Upper lobe of left lung (tissue), 4 donors: ENCODE results near the gene RAD50.

Experiments used
- CTCF ChIP-seq, 6 experiments: fragments of 450-650 bp in 4 of 6; fragments of 200-600 bp in 2 of 6; sonication (generic) in 2 of 6; IDR thresholded peaks; one replicate each; pipeline ENCODE4 v1.5.1; 2016 to 2019; ENCODE audit warnings: antibody characterized with exemption in 6 of 6
- EP300 ChIP-seq, 4 donors: sonication (generic); formaldehyde crosslinking; IDR thresholded peaks; one replicate each; pipeline ENCODE4 v1.5.1; 2017; ENCODE audit warnings: antibody characterized with exemption in 4 of 4, control low read depth in 2 of 4
- POLR2A ChIP-seq, 4 donors: fragments of 450-650 bp; IDR thresholded peaks; one replicate each; pipeline ENCODE4 v1.5.1; 2016 to 2017; ENCODE audit warnings: antibody characterized with exemption in 4 of 4, mild to moderate bottlenecking in 2 of 4

GRCh38 chr5:132664696-132665209, 108.0 kb downstream of the RAD50 start:
- no peak for TF ChIP-seq CTCF (IDR thresholded peaks at IDR 0.05)
- no peak for TF ChIP-seq POLR2A (IDR thresholded peaks at IDR 0.05)
- no peak for TF ChIP-seq EP300 (IDR thresholded peaks at IDR 0.05)
